ENCODE measurements around the gene HCN3. TPM values are rescaled to one million over a fixed set of nuclear protein-coding genes. Genes with fewer than 3 reads are reported as not detected.

Gene HCN3
- total and polyA plus RNA-seq, 2 of the 13 experiments (the other 11 are each of a cell fraction or from before 2014, with no cell fraction given): 2.4 to 10.2 TPM

DNA sequence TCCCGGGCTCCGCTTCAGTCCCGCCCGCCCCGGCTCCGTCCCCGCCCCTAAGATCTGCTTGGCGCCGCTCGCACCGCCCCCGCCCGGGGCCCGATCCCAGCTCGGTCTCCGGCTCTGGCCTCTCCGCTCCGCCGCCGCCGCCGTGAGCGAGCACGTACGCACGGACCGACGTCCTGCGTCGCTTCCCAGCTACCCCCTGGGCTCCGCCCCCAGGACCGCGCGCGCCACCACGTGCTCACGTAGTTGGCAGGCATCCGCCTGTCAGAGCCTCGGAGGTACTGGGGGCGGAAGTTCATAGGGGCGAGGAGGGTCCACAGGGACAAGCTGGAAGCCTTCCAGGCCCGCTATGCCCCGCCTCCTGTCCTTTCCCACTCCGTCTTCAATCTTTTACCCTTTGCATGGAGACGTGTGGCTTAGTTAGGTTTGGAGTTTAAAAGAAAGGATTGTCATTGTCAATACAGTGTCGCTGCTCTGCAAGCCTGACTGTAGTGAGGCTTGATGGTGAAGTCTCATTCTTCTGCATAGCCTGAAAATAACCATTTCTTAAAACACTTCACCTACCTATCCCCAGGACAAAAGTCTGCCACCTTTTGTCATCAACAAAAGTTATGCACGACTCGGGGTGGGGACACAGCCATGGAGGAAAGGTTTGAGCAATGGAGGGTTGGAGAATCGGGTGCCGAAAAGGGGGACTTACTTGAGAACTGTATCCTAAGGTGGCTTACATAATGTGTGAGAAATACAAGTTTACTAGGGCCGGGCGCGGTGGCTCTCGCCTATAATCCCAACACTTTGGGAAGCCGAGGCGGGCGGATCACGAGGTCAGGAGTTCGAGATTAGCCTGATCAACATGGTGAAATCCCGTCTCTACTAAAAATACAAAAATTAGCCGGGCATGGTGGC, 3.7 kb upstream of the HCN3 start, which contains the start of gene CLK2 (continued):
- TF ChIP-seq HDAC1 (CRISPR knock-in tag; IDR thresholded peaks at IDR 0.05) (peak; percentile 96), ZNF292 (CRISPR knock-in tag; IDR thresholded peaks at IDR 0.05; ENCODE audit: borderline replicate concordance, low read depth) (no peak), ETV6 (CRISPR knock-in tag; conservative IDR thresholded peaks at IDR 0.05) (no peak), ZNF234 (CRISPR knock-in tag; conservative IDR thresholded peaks at IDR 0.05) (no peak), ZNF839 (CRISPR knock-in tag; IDR thresholded peaks at IDR 0.05; ENCODE audit: borderline replicate concordance) (no peak), NFE2L1 (CRISPR knock-in tag; IDR thresholded peaks at IDR 0.05; ENCODE audit: borderline replicate concordance) (no peak), MED1 (CRISPR knock-in tag; IDR thresholded peaks at IDR 0.05) (peak; percentile 87), FOXJ3 (CRISPR knock-in tag; IDR thresholded peaks at IDR 0.05; ENCODE audit: borderline replicate concordance) (no peak), ZBTB42 (CRISPR knock-in tag; IDR thresholded peaks at IDR 0.05) (0 out of 2 replicates have a peak, but pooled peaks have one; percentile 6), ZNF468 (CRISPR knock-in tag; IDR thresholded peaks at IDR 0.05) (no peak), ZNF615 (CRISPR knock-in tag; IDR thresholded peaks at IDR 0.05; ENCODE audit: borderline replicate concordance) (no peak)
- TF ChIP-seq, protein P1, sequence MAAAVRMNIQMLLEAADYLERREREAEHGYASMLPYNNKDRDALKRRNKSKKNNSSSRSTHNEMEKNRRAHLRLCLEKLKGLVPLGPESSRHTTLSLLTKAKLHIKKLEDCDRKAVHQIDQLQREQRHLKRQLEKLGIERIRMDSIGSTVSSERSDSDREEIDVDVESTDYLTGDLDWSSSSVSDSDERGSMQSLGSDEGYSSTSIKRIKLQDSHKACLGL (CRISPR knock-in tag; IDR thresholded peaks at IDR 0.05): 0 out of 2 replicates have a peak, but pooled peaks have one; percentile 20
- TF ChIP-seq, protein P2, sequence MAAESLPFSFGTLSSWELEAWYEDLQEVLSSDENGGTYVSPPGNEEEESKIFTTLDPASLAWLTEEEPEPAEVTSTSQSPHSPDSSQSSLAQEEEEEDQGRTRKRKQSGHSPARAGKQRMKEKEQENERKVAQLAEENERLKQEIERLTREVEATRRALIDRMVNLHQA (CRISPR knock-in tag; IDR thresholded peaks at IDR 0.05): no peak
- TF ChIP-seq, protein P3, sequence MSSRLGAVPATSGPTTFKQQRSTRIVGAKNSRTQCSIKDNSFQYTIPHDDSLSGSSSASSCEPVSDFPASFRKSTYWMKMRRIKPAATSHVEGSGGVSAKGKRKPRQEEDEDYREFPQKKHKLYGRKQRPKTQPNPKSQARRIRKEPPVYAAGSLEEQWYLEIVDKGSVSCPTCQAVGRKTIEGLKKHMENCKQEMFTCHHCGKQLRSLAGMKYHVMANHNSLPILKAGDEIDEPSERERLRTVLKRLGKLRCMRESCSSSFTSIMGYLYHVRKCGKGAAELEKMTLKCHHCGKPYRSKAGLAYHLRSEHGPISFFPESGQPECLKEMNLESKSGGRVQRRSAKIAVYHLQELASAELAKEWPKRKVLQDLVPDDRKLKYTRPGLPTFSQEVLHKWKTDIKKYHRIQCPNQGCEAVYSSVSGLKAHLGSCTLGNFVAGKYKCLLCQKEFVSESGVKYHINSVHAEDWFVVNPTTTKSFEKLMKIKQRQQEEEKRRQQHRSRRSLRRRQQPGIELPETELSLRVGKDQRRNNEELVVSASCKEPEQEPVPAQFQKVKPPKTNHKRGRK (CRISPR knock-in tag; IDR thresholded peaks at IDR 0.05): no peak
- TF ChIP-seq, protein P4, sequence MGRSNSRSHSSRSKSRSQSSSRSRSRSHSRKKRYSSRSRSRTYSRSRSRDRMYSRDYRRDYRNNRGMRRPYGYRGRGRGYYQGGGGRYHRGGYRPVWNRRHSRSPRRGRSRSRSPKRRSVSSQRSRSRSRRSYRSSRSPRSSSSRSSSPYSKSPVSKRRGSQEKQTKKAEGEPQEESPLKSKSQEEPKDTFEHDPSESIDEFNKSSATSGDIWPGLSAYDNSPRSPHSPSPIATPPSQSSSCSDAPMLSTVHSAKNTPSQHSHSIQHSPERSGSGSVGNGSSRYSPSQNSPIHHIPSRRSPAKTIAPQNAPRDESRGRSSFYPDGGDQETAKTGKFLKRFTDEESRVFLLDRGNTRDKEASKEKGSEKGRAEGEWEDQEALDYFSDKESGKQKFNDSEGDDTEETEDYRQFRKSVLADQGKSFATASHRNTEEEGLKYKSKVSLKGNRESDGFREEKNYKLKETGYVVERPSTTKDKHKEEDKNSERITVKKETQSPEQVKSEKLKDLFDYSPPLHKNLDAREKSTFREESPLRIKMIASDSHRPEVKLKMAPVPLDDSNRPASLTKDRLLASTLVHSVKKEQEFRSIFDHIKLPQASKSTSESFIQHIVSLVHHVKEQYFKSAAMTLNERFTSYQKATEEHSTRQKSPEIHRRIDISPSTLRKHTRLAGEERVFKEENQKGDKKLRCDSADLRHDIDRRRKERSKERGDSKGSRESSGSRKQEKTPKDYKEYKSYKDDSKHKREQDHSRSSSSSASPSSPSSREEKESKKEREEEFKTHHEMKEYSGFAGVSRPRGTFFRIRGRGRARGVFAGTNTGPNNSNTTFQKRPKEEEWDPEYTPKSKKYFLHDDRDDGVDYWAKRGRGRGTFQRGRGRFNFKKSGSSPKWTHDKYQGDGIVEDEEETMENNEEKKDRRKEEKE (IDR thresholded peaks at IDR 0.05): no peak
